Skeletal muscle tissue (tissue), 4 donors: ENCODE results near the gene C11orf21. TPM values are rescaled to one million over a fixed set of nuclear protein-coding genes. Genes with fewer than 3 reads are reported as not detected.

ENCODE experiments used
- H3K27ac ChIP-seq: one replicate; pipeline ENCODE4 v1.7.0; 2013; ENCODE audit warnings: mild to moderate bottlenecking, low read depth, low read length, inconsistent platforms
- H3K27me3 ChIP-seq, 3 donors: one replicate each; pipeline ENCODE4 v1.7.0; 2013; ENCODE audit warnings: low read length in 3 of 3; ENCODE audit not compliant: control insufficient read depth in 3 of 3, insufficient read depth in 3 of 3
- H3K36me3 ChIP-seq, 3 donors: one replicate each; pipeline ENCODE4 v1.7.0; 2013; ENCODE audit warnings: low read length in 3 of 3; ENCODE audit not compliant: control insufficient read depth in 3 of 3, insufficient read depth in 3 of 3
- H3K4me1 ChIP-seq, 3 donors: one replicate each; pipeline ENCODE4 v1.7.0; 2013; ENCODE audit warnings: low read length in 3 of 3, mild to moderate bottlenecking in 3 of 3; ENCODE audit not compliant: control insufficient read depth in 3 of 3, insufficient read depth in 3 of 3
- H3K4me3 ChIP-seq, 3 donors: one replicate each; pipeline ENCODE4 v1.7.0; 2013; ENCODE audit warnings: low read length in 3 of 3
- H3K9ac ChIP-seq, 3 donors: one replicate each; pipeline ENCODE4 v1.7.0; 2013; ENCODE audit warnings: low read length in 3 of 3, mild to moderate bottlenecking in 3 of 3, moderate library complexity in 2 of 3, low read depth in 1 of 3
- H3K9me3 ChIP-seq, 3 donors: one replicate each; pipeline ENCODE4 v1.7.0; 2013; ENCODE audit warnings: low read length in 3 of 3; ENCODE audit not compliant: control insufficient read depth in 3 of 3
- total RNA-seq: library from RNA; depleted of rRNA; stranded (reverse); fragments of >200 nt; gene quantifications from one replicate; pipeline ENCODE4 v1.2.3, GENCODE V29; 2014
- donor health status: Osteomylitis.

Gene C11orf21
- total RNA-seq, 1 donor from 2014 or later, result 1.6 TPM

GRCh38 chr11:2303627-2304505 is 2.1 kb upstream of the C11orf21 start:
- Histone ChIP-seq H3K27me3 (peaks cover 0 to under 1% (median 0%) of the 10 kb centered on the region in 3 donors), H3K9me3 (no peaks in the 10 kb centered on the region), H3K9ac (peak overlapping the region in 1 of 3 donors; percentile 8), H3K36me3 (no peaks in the 10 kb centered on the region), H3K27ac (no peak overlapping the region), H3K4me1 (peaks cover 14 to 20% (median 20%) of the 10 kb centered on the region in 3 donors), H3K4me3 (no peak overlapping the region)

GRCh38 chr11:2302896-2303626 is 1.3 kb upstream of the C11orf21 start:
- Histone ChIP-seq H3K4me1 (peaks cover 14 to 20% (median 20%) of the 10 kb centered on the region in 3 donors), H3K27me3 (peaks cover 0 to 5% (median 5%) of the 10 kb centered on the region in 3 donors), H3K27ac (no peak overlapping the region), H3K4me3 (no peak overlapping the region), H3K9me3 (no peaks in the 10 kb centered on the region), H3K9ac (peak overlapping the region in 1 of 3 donors; percentile 8), H3K36me3 (no peaks in the 10 kb centered on the region)

GRCh38 chr11:2302306-2302895 is 683 bp upstream of the C11orf21 start:
- Histone ChIP-seq H3K36me3 (no peaks in the 10 kb centered on the region), H3K27me3 (peaks cover 0 to 7% (median 5%) of the 10 kb centered on the region in 3 donors), H3K9me3 (no peaks in the 10 kb centered on the region), H3K9ac (no peak overlapping the region), H3K27ac (no peak overlapping the region), H3K4me1 (peaks cover 14 to 19% (median 18%) of the 10 kb centered on the region in 3 donors), H3K4me3 (no peak overlapping the region)

GRCh38 chr11:2300936-2301630 is 635 bp downstream of the C11orf21 start:
- peaks cover 0 to 15% (median 7%) of the 10 kb centered on the region in 3 donors for H3K27me3 ChIP-seq
- H3K27ac ChIP-seq, result no peak overlapping the region
- H3K4me1 ChIP-seq, result peaks cover 9 to 13% (median 11%) of the 10 kb centered on the region in 3 donors
- H3K36me3 ChIP-seq, result no peaks in the 10 kb centered on the region
- H3K4me3 ChIP-seq, result no peak overlapping the region
- no peak overlapping the region for H3K9ac ChIP-seq
- no peaks in the 10 kb centered on the region for H3K9me3 ChIP-seq

- Histone ChIP-seq H3K9ac (no peak overlapping the region), H3K36me3 (no peaks in the 10 kb centered on the region), H3K4me1 (peaks cover 2 to 6% (median 4%) of the 10 kb centered on the region in 3 donors), H3K4me3 (no peak overlapping the region), H3K27me3 (peaks cover 0 to 15% (median 7%) of the 10 kb centered on the region in 3 donors), H3K27ac (no peak overlapping the region), H3K9me3 (no peaks in the 10 kb centered on the region)
These were observed 1.3 kb downstream of the C11orf21 start for GRCh38 chr11:2300290-2300935.

GRCh38 chr11:2299773-2300172 is 1.9 kb downstream of the C11orf21 start:
- Histone ChIP-seq H3K4me1 (peaks cover 0 to 5% (median 0%) of the 10 kb centered on the region in 3 donors), H3K9ac (no peak overlapping the region), H3K4me3 (no peak overlapping the region)

GRCh38 chr11:2298795-2299761 is 2.6 kb downstream of the C11orf21 start:
- Histone ChIP-seq H3K27ac (no peak overlapping the region), H3K27me3 (peaks cover 0 to 15% (median 7%) of the 10 kb centered on the region in 3 donors), H3K9me3 (no peaks in the 10 kb centered on the region), H3K9ac (no peak overlapping the region), H3K36me3 (no peaks in the 10 kb centered on the region), H3K4me3 (no peak overlapping the region), H3K4me1 (peaks cover 0 to 5% (median 0%) of the 10 kb centered on the region in 3 donors)

More at GRCh38 chr11:2299773-2300172, 1.9 kb downstream of the C11orf21 start:
- peaks cover 0 to 15% (median 7%) of the 10 kb centered on the region in 3 donors for H3K27me3 ChIP-seq
- no peak overlapping the region for H3K27ac ChIP-seq
- no peaks in the 10 kb centered on the region for H3K36me3 ChIP-seq
- no peaks in the 10 kb centered on the region for H3K9me3 ChIP-seq

- Histone ChIP-seq H3K4me1 (peaks cover 0 to 5% (median 0%) of the 10 kb centered on the region in 3 donors), H3K27ac (no peak overlapping the region), H3K27me3 (peaks cover 0 to 15% (median 9%) of the 10 kb centered on the region in 3 donors), H3K9ac (no peak overlapping the region), H3K4me3 (no peak overlapping the region), H3K36me3 (no peaks in the 10 kb centered on the region), H3K9me3 (no peaks in the 10 kb centered on the region)
These were observed 3.5 kb downstream of the C11orf21 start for GRCh38 chr11:2298131-2298794.
